NCI-H1436 (cell line): Measurements from ENCODE around the gene NRG3.
"Not testable (repeated sequence)": the region's sequence is repeated elsewhere in the genome, so short reads cannot be mapped to it uniquely, and the experiment has no call there.

Experiments
- DNase-seq: peaks from one replicate; lab custom pipeline; 2025; lab: John Stamatoyannopoulos, UW

Gene NRG3

DNA sequence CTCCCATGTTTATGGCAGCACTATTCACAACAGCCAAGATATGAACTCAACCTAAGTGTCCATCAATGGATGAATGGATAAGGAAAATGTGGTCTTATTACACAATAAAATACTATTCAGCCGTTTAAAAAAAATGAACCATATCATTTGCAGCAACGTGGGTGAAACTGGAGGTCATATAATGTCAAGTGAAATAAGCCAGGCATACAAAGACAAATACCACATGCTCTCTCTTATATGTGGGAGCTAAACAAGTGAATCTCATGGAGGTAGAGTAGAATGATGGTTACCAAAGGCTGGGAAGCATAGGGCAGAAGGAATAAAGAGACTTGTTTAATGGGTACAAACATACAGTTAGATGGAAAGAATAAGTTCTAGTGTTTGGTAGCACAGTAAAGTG lies 699.1 kb downstream of the NRG3 start:
- DNase-seq, result no peak

DNA sequence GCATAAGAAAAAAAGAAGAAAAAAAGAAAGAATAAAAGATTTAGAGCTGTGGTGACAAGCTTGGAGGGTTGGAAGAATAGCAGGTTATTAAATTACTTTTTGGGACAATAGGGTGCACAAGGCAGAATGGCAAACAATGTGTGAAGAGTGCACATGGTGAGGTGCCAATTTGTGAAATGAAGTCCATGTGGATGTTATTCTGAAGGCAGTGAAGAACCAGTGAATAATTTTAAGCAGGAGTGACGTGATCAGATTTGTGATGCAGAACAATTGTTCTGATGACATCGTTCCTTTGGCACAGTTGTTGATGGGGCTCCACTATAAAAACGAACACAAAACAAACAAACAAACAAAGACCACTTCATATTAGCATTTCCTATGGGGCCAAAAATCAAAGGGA lies 700.3 kb downstream of the NRG3 start:
- no peak for DNase-seq

DNA sequence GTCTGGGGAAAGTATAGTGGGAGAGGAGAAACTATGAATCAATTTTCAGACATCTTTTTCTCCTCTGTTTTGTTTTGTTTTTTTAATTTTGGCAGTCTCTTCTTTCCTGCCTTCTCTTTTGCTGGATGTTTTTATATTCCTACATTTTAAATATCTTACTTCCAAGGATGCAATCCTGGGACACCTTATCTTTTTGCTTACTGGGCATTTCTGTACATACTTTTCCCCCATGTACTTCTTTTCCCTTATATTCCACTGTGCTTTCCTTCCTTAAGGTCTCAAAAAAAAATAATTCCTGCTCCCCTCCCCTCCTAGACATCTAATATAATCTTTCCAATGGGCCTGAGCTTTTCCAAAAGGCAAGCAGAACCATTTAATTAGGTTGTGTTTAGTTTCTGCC lies 701.1 kb downstream of the NRG3 start:
- DNase-seq, result no peak

DNA sequence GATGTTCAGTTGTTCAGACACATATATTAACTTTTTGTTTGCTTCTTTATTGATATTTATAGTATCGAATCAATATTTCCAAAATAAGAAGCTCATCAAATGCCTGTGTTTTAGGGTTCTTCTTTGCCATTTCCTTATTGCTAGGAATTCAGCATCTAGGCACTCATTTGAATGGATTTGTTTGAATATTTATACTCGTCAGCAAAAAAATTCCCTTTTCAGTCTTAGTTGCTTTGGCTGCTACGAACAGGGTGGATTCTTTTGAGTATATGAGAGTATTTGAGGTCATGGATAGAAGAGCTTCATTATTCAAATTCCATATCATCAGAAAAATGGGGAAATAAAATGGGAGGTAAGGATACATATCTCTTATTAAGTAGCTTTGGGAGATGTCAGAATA lies 706.9 kb downstream of the NRG3 start:
- DNase-seq, result no peak

DNA sequence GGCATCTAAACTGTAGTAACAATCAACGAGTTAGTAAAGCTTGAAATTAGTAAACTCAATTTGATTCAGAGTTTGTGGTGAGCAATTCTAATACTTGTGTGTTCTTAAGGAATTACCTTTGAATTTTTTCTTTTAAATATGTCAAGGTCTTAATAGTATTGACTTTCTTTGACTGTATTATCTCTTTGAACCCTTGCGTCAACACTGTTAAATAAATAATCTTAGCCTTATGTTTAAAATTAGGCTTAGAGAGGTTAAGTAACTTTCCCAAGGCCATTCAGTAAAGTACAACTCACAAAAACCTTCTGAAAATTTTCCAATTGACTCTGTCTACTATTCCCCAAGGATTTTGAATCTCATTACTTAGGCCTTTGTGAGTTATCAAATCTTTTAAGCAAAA lies 716.4 kb downstream of the NRG3 start:
- no peak for DNase-seq

DNA sequence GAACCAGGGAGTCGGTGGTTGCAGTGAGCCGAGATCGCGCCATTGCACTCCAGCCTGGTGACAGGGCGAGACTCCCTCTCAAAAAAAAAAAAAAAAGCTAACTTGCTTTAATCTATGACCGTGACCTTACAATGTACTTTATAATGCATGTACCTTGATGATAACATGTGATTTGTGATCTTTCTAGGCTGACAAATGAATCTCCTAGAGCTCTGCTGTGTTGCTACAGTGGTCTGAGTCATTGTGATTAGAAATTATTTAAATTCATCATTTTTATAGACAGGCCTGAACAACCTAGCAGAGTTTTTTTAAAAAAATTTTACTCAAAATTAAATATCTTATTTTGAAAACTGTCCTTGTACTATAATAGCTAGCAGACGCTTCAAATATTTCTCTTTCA lies 722.8 kb downstream of the NRG3 start:
- DNase-seq, result no peak

DNA sequence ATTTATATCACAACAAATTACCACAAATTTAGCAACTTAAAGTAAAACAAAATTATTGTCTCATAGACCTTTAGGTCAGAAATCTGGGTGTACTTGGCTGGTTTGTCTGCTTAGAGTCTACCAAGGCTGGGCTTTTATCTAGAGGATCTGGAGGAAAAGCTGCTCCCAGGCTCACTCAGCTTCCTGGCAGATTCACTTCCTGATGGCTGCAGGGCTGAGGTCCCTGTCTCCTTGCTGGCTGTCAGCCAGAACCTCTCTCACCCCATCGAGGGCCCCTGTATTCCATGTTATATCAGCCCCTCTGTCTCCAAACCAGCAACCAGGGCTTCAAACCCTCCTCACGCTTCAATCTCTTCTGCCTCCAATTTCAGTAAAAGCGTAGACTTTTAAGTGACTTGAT lies 734.9 kb downstream of the NRG3 start:
- no peak for DNase-seq

DNA sequence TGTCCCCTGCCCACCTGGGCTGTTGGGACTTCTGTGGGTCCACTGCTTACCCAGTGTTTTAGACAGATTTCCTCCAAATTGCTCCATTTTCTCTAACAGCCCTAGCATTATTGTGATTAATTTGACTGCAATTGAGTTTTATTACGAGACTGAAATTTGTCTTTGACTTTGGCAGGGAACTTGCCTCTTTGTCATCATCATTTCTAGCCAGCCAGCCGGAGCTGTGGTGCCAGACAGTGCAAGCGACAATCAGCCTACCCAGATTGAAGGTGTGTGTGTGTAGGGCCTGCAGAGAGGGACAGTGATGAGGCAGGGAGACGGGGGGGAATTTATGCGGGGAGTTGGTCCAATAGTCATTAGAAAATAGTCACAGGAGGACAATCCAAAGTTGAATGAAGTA lies 743.0 kb downstream of the NRG3 start:
- DNase-seq, result no peak

DNA sequence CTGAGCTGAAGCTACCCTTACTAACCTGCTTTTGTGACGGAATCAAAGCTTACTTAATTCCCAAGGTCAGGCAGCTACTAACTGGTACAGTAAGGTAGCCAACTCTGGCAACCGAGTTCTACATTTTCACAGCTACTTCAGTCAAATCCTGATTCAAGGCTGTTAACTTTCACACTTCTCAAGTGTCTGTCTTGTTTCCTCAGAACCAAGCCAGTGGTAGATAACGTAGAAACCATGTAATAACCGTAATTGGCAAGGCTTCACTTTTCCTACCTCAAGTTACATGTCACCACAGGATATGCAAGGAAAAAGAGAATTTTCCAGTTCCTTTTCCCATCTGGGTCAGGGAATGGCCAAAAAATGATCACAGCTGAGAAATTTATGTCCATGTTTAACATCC lies 746.7 kb downstream of the NRG3 start:
- no peak for DNase-seq

DNA sequence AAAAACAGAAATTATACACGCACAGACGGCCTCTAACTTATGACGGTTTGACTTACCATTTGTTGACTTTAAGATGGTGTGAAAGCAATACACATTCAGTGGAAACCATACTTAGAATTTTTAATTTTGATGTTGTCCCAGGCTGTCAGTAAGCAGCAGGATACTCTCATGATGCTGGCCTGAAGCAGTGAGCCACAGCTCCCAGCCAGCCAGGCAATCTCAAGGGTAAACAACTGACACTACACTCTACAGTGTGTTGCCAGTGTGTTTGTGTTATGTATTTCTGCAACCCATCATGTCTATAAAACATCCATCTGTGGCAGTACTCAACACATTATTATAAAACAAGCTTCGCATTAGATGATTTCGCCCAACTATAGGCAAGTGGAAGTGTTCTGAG lies 747.5 kb downstream of the NRG3 start:
- no peak for DNase-seq

DNA sequence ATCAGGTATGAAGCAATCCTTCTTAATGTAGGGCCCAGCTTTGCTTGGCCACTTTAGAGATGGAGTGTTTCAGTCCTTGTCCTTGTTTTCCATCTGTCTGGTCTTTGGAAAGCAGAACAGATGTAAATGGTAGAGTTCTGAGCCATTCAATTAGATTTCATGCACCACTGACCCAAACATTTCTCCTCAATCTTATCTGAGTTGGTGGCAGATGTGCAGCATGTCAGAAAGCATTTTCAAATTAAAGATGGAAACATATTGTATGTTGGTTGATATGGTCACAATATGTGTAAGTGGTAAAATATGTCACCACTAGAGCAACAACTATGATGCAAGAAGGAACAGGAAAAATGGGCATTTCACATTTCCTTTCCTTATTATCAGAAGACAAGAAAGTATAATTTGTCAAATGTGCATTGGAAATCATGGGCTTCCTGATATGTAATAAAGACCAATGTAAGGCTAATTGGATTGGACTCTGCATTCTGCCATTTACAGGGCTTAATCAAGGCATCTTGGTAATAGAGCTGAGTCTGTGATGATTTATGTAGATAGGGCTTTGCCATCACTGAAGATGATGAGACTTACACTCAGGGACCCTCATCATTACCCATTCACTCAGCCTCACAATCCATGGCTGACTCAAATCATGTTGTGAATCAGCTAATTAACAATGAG lies 750.7 kb downstream of the NRG3 start:
- DNase-seq, result no peak

DNA sequence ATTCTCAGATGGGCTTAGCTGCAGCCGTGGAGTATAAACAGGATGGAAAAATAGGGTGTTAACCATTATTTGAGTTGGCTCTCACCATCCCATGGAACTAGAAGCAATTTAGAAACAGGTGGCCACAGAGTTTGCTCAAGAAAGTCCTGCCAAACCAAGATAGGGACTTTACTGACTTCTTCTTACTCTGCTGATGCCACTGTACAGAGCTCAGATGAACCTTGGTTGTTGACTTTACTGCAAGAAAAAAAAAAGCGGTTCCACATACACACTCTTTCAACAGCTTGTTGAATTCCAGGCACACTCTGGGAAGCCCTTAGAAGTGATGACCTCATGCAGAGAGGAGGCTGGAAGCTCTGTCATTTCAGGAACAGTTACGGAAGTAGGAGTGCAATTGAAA lies 753.4 kb downstream of the NRG3 start:
- no peak for DNase-seq

DNA sequence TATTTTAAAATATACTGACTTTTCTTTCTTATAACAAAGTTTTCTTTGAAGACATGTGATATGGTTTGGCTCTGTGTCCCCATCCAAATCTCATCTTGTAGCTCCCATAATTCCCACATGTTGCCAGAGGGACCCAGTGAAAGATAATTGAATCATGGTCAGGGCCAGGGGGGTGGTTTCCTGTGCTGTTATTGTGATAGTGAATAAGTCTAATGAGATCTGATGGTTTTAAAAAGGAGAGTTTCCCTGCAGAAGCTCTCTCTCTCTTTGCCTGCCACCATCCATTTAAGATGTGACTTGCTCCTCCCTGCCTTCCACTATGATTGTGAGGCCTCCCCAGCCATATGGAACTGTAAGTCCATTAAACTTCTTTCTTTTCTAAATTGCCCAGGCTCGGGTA lies 768.1 kb downstream of the NRG3 start:
- DNase-seq, result no peak

DNA sequence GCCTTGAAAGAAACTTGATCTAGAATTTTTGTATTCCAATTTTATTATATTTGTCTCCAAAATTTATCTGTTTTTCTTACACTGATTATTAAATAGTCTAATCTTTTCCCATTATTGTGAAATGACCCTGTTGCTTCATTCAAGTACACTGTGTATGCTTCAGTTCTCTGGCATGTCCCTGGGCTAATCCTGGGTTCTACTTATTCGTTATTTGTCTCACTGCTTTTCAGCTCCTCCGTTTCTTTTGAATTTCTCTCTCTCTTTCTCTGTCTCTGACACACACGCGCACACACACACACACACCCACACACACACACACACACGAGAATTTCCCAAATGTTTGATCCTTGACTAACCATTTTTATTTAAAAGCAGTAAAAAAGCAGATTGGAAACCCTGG lies 768.6 kb downstream of the NRG3 start:
- DNase-seq, result no peak

DNA sequence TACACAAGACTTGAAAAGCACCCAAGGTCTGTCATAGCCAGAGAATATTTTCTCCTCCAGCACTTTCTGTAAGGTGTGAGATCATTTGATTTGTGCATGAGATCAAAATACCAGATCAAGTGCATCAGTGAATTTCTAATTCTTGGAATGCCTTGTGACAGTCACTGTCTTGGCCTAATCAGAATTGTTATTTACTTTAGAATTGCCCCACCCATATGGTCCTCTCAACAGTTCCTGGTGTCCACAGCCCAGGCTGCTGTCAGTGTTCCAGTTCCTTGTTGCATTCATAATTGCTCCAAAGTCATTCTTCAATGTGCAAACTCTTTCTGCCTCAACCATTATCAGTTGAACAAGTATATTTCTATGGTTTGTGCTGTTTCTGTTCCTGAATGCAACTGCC lies 770.2 kb downstream of the NRG3 start:
- no peak for DNase-seq

DNA sequence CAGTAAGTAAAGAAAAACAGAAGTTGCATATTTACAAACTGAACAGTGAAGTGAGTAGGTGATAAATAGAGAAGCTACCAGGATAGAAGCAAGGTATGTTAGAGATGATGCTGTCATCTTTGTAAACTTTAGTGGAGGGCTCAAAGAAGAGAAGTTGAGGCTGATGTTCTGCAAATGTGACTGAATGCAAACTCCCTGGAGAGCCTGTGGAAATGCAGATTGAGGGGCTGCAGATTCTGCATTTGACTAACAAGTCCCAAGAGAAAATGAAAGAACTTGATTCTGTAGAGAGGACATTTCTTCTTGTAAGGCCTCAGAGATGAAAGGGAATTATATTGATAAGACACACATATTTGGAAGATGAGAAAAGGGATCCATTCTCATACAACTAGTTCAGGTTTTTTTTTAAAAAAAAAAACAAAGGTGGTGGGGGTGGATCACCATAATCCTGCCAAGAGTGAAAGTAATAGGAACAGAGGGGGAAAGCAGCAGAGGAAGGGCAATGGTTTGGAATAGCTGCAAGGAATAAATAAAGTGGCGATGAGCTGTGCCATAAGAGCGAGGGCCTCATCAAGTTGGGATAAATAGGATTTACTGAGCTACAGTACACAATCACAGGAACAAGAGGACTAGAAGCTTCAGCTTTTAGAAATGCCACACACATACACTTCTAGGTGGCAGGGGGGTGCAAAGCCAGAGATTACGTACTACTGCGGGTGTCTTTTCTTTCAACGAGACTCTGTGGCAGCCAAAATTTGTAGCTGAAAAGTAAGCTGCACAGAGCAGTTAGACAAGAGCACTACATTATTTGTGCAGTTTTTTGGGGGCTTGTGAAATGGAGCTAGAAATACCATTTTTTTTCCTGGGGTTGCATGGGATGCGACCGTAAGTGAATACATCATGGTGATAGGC lies 778.5 kb downstream of the NRG3 start:
- DNase-seq, result no peak

DNA sequence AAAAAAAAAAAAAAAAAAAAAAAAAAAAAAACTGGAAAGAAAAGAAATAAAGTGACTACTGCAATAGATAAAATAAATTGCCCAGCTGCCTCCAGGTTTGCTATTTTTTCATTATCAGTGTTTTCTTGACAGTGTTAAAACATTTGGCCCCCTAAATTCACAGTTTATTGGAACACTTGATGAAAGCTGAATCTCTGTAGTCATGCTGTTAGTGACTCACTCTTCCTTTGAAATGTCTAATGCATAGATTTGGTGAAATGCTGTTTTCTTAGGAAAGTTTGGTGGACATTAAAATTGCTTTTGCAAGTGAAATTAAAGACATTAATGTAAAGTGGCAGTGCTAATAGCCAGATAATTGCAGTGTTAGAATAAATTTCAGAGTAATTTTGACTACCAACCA lies 785.2 kb downstream of the NRG3 start:
- DNase-seq, result no peak

DNA sequence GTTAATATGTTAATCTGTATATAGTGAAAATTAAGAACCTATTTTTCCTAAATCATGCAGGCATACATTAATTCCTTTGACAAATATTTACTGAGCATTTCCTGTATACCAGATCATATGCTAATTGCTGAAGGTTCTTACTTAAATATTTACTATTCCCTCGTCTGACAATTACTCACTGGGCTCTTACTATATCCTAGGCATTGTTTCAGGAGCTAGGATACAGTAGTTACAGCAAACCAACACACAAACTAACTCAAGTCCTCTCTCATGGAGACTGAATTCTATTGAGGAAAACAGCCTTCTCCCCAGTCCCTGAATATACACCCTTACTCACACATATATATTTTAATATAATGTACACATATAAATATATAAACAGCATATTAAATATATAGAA lies 786.0 kb downstream of the NRG3 start:
- DNase-seq, result no peak

DNA sequence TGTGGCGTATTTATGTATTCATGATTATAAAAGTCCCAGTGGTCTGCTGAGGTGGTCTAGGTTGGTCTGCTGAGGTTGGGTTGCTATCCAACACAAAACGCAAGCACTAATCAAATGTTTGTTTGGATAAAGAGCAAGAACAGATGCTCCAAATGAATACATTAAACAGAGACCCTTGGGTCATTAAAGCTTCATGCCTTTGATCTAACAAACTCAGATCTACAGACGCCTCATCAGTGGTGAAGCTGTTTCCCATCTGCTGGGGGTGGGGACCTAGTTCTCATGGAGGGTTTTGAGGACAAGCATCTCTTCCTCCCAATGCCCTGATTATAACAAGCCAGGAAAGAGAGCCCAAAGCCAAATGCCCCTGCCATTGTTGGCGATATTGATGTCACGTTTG lies 786.7 kb downstream of the NRG3 start:
- no peak for DNase-seq

DNA sequence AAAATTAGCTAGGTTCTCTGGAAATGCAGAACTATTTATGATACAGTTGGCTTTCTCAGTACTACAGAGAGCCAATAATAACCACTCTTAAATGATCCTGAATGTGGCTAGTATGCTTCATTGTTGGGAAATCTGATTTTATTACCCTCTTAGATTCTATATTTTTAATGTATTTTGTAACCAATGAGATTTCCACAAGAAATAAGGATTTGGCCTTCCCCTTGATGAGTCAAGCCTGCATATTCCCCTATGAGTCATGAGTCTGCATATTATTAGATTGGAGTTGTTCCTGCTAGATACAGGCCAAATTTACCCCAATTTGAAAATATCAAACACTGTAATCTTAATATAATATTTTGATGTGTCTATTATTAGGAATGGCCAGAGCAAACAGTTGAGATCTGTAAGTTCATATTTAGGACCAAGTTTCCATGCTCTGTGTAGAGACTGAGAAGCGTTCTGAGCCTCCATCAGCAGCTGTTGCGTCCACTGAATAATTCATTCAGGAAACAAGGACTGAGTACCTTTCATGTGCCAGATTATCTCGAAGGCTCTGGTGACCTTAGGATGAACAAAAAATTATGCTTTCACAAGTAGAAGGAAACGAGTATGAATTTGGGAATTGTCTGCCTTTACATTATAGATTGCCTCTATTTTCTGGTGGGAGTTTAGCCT lies 793.4 kb downstream of the NRG3 start:
- no peak for DNase-seq

DNA sequence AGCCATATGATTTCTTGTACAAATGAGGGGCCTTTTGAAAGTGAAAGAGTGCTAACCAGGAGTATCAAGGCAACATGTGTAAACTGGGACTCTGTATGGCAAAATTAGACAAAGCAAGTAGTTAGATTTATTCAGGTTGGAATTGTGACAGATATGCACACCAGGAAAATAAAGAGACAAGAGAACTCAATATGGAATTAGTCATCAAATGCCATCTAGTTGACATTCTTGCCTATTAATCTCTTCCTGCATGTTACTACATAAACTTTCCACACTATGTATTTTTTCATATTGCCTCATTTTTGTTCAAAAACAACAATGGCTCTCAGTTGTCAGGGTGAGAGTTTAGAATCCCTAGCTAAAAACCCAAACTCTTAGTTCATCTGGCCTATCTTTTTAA lies 799.0 kb downstream of the NRG3 start:
- no peak for DNase-seq

DNA sequence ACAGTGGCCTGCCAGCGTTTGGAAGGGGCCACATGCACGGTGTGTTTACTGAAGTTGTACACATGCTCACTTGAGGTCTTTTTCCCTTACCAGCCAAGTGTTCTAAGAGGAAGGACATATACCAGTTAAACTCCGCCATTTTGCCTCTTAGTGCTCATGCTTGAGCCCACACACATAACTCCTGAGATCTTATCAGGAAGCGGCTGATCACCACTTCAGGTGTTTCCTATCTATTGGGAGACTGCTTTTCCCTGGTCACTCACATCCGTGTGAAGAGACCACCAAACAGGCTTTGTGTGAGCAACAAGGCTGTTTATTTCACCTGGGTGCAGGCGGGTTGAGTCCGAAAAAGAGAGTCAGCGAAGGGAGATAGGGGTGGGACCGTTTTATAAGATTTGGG lies 802.9 kb downstream of the NRG3 start:
- DNase-seq, result not testable (repeated sequence)

DNA sequence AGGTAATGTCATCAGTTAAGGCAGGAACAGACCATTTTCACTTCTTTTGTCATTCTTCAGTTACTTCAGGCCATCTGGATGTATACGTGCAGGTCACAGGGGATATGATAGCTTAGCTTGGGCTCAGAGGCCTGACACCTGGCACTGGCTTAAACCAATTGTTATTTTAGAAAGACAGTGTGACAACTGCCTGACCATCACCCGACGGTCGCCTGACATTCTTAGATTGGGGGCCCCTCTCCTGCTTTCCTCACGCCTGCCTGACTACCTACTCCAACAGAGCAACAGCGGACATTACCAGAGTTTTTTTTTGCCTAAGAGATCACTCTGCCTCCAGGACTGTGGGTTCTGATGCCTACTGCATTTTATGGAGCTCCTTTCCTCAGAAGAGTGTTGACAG lies 803.5 kb downstream of the NRG3 start:
- not testable (repeated sequence) for DNase-seq
